SK-N-DZ (cell line): ENCODE results near the gene SCYL2. TPM values are rescaled to one million over a fixed set of nuclear protein-coding genes. Genes with fewer than 3 reads are reported as not detected.
"Not testable (repeated sequence)": the region's sequence is repeated elsewhere in the genome, so short reads cannot be mapped to it uniquely, and the experiment has no call there.

Experiments used
- DNase-seq: peaks from one replicate; pipeline ENCODE4 v3.0.0-alpha.2; 2015; ENCODE audit warnings: low spot score
- polyA plus RNA-seq, 2 experiments: library from polyadenylated mRNA; depleted of rRNA; stranded (reverse); fragments of >200 nt; gene quantifications; 2 replicates each; pipeline ENCODE4 v1.2.3, GENCODE V29; 2014

SCYL2 gene, protein sequence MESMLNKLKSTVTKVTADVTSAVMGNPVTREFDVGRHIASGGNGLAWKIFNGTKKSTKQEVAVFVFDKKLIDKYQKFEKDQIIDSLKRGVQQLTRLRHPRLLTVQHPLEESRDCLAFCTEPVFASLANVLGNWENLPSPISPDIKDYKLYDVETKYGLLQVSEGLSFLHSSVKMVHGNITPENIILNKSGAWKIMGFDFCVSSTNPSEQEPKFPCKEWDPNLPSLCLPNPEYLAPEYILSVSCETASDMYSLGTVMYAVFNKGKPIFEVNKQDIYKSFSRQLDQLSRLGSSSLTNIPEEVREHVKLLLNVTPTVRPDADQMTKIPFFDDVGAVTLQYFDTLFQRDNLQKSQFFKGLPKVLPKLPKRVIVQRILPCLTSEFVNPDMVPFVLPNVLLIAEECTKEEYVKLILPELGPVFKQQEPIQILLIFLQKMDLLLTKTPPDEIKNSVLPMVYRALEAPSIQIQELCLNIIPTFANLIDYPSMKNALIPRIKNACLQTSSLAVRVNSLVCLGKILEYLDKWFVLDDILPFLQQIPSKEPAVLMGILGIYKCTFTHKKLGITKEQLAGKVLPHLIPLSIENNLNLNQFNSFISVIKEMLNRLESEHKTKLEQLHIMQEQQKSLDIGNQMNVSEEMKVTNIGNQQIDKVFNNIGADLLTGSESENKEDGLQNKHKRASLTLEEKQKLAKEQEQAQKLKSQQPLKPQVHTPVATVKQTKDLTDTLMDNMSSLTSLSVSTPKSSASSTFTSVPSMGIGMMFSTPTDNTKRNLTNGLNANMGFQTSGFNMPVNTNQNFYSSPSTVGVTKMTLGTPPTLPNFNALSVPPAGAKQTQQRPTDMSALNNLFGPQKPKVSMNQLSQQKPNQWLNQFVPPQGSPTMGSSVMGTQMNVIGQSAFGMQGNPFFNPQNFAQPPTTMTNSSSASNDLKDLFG
- polyA plus RNA-seq (2014; cell fraction: cytosol; rRNA removed): 23.2 and 36.4 TPM in 2 replicates
- 37.3 and 57.9 TPM in 2 replicates for polyA plus RNA-seq (2014; cell fraction: nucleus; rRNA removed)

DNA sequence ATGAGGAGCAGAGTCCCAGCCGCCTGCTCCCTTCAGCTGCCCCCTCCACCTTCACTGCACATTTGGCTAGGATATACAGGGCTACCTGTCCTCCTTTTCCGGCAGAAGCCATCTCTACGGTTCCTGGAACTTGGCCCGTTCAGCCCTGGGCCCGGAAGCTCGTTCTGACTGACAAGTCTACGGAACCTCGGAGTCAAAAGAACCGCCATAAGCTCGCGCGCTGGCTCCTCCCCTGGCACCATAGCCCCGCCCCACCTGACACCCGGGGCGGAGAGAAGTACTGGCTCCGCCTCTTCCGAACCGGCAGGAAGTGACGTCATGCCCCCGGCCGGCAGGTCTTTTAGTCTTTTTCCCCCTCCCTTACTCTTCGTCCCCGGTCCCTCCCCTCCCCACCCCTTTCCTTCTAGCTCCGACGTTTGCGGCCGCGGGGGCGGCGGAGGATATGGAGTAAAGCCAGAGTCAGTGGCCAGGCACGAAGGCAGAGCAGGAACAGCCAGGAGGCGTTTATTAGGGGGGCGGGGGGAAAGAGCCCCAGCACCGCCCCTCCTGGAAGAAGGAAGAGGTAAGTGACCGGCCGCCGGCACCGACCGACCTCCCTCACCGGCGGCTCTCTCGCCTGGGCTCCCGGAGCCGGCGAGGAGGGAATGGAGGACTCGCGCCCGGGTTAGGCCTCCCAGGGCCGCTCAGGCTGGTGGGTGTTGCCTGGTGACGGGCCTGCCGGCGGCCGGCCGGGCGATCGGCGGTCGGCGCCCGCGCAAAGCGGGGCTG is at the start of gene SCYL2, which contains the start of gene DEPDC4:
SCYL2 (plus strand) TSS at position 343 of the 768 bp plus-strand sequence. CDS start 15,794 bp downstream, outside the sequence.
DEPDC4 (minus strand) TSS at position 245 of the 768 bp plus-strand sequence; CDS start at position 242, 3 bp downstream.
- peak; percentile 93 for DNase-seq

DNA sequence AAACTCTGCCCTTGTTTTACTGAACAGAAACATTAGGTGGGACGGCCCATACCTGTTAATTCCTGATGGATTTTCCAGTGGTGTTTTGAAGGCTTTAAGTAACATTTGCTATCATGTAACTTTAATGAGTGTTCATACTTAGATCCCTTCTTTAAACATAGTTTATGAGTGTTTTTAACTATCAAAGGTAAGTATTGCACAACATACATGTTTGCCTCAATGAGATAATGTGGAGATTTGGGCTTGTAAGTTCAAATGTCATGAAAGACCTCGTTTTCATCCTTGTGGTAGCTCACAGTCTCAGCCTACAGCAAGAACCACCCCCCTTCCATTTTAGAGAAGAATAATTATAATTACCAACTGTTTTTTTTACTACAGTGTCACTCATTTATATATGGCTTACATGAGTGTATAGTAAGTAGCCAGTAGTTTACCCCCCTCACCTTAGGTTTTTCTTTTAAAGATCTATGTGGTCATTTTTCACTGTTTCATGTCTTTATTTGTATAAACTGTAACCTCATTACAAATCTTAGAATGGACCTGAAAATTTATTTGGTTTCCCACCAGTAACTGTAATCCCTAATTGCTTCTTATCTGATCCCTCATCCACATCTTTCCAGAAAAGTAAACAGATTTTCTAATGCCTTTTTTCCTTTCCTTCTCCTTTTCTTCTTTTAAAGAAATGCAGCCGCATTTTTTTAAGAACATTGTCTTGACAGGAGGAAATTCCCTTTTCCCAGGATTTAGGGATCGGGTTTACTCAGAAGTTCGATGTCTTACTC is 47.5 kb upstream of the SCYL2 start:
- DNase-seq: no peak

DNA sequence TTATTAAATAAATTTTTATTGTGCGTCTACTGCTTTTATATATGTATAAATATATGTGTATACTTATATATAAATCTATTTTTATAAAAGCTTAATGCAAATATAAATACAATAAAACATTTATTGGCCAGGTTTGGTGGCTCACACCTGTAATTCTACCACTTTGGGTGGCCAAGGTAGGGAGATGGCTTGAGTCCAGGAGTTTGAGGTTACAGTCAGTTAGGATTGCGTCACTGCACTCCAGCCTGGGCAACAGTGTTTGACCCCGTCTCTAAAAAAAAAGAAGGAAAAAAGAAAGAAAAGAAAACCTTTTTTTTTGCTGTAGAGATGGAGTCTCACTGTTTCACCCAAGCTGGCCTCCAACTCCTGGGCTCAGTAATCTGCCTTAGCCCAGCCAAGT is 45.5 kb upstream of the SCYL2 start:
- DNase-seq: no peak

DNA sequence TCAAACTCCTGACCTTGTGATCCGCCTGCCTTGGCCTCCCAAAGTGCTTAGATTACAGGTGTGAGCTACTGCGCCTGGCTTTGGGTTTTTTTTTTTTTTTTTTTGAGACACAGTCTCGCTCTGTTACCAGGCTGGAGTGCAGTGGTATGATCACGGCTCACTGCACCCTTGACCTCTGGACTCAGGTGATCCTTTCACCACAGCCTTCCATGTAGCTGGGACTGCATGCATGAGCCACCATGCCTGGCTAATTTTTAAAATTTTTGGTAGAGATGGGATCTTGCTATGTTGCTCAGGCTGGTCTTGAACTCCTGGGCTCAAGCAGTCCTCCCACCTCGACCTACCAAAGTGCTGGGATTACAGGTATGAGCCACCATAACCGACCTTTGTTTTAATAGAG is 44.8 kb upstream of the SCYL2 start:
- DNase-seq: not testable (repeated sequence)

DNA sequence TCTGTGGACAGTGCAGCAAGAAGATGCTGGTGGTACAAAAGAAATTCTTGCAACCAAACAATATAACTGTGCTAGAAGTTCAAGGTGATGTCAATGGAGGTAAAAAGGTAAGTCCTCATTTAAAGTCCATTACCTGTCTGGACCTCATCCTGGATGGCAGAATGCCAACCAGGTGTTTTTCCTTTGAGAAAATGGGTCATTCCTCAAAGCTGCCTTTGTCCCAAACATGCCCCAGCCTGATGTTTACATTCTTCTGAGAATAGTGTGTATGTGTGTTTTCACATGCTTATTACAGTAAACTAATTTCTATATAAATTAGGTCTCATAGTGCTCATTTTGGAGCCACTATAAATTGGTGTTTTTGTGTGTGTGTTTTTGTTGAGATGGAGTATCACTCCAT is 41.5 kb upstream of the SCYL2 start:
- no peak for DNase-seq

DNA sequence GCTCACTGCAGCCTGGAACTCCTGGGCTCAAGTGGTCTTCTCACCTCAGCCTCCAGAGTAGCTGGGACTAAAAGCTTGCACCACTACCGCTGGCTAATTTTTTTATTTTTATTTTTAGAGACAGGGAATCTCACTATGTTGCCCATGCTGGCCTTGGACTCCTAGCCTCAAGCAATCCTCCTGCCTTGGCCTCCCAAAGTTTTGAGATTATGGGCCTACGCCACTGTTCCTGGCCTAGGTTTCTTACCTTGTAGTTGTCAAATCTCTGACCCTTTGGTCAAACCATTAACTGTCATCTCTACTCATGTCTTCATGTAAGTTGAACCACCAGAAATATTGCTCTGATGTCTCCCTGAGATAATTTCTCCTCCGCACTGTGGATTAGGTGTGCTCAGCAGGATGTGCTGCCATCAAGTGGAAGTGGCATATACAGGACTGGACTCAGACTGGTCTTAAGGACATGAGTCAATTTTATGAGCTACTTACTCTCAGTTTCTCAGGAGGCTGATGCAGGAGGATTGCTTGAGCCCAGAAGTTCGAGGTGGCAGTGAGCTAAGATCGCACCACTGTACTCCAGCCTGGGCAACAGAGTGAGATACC is 37.8 kb upstream of the SCYL2 start:
- peak; percentile 22 for DNase-seq

DNA sequence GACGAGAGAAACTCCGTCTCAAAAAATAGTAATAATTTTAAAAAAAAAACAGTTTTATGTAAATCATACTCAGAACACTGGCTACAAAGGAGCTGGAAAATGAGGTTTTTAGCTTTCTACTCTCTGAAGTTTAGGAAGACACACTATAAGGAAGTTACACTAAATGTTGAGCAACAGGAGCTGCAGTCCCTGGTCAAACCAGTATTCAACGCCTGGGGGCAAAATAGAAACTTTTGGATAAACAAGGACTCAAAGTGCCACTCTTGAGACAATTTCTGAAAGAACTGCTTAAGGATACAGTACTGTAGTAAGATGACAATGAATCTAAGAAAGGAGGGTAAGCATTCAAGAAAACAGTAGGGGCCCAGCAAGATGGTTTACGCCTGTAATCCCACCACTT is 37.1 kb upstream of the SCYL2 start:
- no peak for DNase-seq

DNA sequence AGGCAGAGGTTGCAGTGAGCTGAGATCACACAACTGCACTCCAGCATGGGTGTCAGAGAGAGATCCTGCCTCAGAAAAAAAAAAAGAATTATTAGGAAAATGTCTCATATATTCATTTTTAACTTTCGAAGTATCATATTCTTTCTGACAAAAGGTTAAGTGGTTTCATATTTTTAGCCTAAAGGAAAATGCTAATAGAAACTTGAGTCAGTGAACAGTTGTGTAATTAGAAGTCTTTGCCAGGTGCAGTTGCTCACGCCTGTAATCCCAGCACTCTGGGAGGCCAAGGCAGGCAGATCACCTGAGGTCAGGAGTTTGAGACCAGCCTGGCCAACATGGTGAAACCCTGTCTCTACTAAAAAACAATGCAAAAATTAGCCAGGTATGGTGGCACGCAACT is 35.1 kb upstream of the SCYL2 start:
- DNase-seq: not testable (repeated sequence)

DNA sequence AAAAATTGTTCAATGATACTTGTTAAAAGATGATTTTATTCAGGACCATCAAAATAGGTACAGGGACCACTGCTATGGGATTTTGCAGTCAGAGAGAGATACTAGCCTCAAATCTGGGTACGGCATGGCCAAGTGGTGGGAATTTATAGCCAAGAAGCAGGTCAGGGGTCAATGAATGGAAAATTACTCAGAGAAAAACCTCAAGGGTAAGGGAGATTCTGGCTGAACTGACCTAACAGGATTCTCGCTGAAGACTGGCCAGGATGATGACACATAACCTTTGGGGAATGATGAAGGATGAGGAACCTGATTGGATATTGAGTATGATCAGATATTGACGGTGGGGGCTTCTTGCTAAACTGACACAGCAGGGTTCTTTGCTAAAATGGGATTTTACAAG is 32.8 kb upstream of the SCYL2 start:
- no peak for DNase-seq

DNA sequence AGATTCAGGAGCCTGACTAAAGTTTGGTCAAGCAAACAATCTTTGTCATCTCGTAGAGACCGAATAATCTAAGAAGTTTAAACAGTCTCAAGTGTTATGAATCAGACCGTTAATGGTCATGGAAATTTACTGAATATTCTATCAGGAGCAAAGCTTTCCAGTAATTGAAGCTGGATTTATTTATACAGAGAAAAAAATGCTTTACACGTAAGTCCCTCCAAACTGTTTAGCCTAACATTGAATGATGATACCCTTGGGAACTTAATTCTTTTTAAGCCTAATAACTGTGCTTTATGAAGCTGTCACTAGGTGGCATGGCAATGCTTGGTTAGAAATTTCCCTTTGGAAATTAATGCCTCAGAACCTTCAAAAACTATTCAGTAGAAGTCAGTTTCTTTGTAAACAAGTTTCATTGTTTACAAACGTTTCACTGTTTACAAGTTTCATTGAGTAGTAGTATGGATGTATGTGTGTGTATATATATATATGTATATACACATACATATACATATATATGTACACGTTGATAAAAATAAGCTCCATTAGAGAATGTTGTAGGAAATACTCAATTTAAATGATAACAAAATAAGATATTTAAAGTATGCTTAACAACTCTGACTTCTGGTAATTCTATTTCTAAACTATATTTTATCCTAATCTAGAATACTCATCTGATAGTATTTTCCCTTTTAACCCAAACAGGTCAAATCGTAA is 32.2 kb upstream of the SCYL2 start:
- DNase-seq: peak; percentile 38

DNA sequence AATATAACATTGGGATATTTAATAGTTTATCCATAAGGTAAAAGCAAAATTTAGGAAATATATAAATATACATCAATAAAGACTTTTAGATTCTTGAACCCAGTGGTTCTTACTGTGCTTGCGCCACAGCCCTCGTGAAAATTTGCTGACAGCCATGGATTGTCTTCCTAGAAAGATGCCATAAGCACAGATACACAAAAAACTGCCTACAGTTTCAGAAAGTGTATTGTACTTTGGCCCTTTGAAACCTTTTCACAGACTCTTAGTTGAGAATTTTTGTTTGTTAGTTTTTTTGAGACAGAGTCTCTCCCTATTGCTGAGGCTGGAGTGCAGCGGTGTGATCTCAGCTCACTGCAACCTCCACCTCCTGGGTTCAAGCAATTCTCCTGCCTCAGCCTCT is 28.2 kb upstream of the SCYL2 start:
- no peak for DNase-seq

DNA sequence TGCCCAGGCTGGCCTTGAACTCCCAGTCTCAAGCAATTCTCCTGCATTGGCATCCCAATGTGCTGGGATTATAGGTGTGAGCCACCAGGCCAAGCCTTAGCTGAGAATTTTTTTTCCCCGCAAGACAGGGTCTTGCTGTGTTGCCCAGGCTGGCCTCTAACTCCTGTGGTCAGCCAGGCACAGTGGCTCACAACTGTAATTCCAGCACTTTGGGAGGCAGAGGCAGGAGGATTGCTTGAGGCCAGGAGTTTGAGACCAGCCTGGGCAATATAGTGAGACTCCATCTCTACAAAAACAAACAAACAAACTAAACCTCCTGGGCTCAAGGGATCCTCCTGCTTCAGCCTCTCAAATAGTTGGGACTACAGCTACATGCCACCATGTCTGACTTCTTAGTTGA is 27.4 kb upstream of the SCYL2 start:
- no peak for DNase-seq

DNA sequence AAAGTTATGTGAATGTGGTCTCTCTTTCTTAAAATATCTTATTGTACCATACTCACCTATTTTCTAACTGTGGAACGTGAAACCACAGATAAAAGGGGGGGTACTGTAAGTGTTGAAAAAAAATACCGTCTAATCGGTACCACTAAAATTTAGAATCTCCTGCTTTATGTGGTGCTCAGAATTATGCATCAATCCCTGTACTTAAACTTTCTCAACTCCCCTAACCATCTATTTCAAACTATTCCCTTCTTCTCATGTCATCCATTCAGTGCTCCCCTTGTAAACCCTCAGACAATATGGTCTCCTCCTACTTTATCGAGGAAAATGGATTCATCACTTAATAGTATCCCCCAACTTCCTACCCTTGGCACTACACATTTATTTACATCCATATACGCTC is 23.8 kb upstream of the SCYL2 start:
- no peak for DNase-seq

DNA sequence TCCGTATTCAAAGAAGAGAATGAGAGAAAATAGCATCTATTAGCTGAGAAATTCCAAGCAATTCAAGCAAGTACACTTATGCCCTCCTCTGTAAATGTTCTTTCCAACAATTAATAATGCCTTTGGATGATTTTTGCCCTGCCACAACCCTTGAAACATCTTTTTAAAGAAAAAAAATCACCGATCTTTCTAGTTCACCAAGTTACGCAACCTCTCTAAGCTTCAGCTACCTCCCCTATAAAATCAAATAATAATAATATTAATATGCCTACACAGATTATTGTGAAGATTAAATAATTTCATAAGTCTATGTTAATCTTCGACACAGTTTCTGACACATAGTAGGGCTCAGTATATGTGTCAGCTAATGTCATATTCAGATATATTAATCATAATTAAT is 19.2 kb upstream of the SCYL2 start:
- DNase-seq: no peak

DNA sequence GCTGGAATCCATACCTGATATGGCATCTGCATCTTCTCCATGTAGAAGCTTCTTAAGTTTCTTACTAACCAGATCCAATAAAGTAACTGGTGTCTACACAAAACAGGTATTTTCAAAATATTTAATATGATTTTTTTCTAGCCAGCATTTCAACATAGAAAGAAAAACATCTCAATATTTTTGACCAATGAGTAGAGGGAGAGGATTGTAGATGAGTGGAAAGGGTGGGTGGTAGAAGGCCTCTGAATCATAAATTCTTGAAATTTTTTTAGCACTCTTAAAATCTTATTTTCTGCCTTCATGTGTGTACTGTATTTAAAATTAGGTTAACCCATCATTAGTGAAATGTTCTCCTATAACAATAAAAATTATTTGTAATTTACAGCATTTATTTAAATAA is 18.1 kb upstream of the SCYL2 start:
- DNase-seq: no peak

DNA sequence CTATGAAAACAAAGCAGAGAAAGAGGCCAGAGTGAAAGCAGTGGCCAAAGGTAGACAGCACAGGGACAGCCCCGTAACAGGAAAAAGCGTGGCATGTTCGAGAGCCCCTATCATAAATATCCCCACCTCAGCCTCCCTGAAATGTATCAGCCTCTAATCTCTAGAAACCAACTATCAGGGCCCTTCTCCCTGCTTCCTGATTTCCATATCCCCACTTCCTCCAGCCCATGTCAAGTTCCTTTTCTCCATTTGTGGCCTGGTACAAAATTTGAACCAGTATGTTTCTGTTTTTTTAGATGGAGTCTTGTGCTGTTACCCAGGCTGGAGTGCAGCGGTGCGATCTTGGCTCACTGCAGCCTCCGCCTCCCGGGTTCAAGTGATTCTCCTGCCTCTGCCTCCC is 17.0 kb upstream of the SCYL2 start:
- DNase-seq: no peak

DNA sequence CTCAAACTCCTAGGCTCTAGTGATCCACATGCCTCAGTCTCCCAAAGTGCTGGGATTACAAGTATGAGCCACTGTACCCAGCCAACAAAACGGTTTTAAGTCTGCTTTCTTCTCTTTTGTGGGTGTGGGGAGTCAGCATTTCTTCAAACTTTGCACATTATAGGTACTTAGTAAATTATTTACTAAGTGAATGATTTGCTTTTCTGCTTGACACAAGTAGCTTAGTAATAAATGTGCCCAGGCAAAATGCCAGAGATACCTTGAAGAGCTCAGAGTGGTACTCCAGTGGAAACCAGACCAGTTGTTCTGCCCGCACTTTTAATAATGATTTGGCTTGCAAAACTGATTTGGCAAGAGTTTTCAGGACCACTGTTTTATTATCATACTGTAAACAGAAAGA is 15.1 kb upstream of the SCYL2 start:
- DNase-seq: no peak

DNA sequence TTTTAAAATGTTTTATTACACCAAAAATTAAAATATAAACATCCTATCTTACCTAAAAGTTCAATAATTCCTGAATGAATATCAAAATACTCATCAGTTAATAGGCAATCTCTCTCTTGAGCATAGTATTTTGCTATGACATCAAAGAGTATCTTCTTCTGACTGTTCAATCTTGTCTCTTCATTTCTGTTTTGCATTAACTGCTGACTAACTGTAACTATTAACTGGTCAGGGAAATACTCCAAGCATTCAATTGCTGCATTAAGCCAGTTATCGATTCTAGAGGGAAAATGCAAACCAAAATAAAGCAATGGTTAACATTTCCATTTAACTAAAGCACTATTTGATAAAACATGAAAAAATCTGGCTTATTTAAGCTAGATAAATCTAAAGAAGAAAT is 13.5 kb upstream of the SCYL2 start:
- no peak for DNase-seq

DNA sequence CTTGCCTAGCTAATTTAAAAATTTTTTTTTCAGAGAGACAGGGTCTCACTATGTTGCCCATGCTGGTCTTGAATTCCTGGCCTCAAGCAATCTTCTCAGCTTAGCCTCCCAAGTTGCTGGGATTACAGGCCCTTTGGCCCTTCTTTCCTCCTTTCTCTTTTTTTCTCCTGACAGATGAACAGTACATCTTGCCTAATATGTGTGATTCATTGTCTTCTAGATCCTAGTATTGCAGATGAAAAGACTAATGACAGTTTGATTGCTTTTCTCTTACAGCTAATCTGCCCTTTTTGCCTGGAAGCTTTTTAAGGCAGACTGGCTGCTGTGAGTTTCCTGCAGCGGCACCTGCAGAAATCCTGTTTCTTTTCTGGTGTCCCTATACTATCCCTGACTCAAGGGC is 12.1 kb upstream of the SCYL2 start:
- DNase-seq: no peak

DNA sequence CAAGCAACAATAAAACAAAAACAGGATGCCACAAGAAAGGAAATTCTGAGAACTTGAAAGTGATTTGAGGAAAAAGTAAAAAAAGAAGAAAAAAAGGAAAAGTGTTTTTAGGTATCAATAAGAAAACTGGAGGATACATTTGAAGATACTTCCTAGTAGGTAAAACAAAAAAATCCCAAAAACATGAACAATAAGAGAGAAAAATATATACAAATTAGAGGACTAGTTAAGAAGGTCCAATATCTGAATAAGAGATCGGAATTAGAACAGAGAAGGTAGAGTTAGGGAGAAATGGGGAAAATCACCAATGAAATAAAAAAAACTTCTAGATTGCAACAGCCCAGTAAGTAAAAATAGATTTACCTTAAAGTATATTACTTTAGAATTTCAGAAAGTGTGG is 8.8 kb upstream of the SCYL2 start:
- DNase-seq: no peak
